HG03442 (cell line): ENCODE measurements around the gene MAGEB17.
"Not testable (repeated sequence)": the region's sequence is repeated elsewhere in the genome, so short reads cannot be mapped to it uniquely, and the experiment has no call there.

Experiments
- ATAC-seq: cut with Tn5 transposase; IDR thresholded peaks from one replicate; pipeline ENCODE4 v1.9.1; 2021; ENCODE audit warnings: mild to moderate bottlenecking, moderate library complexity; ENCODE audit not compliant: unreplicated experiment

Gene MAGEB17

GRCh38 chrX:16155581-16156096, 11.6 kb upstream of the MAGEB17 start:
- ATAC-seq = no peak

- ATAC-seq = no peak
Observed at GRCh38 chrX:16156692-16157331, 10.5 kb upstream of the MAGEB17 start.

GRCh38 chrX:16160729-16161128, 6.6 kb upstream of the MAGEB17 start:
- ATAC-seq = no peak

- not testable (repeated sequence) for ATAC-seq
Observed at GRCh38 chrX:16161173-16161572, 6.1 kb upstream of the MAGEB17 start.

- no peak for ATAC-seq
Observed at GRCh38 chrX:16162391-16162790, 4.9 kb upstream of the MAGEB17 start.

- ATAC-seq = no peak
Observed at GRCh38 chrX:16164748-16165147, 2.5 kb upstream of the MAGEB17 start.

GRCh38 chrX:16171039-16171438, 3.8 kb downstream of the MAGEB17 start:
- no peak for ATAC-seq

- no peak for ATAC-seq
Observed at GRCh38 chrX:16171944-16172343, 4.7 kb downstream of the MAGEB17 start.

GRCh38 chrX:16172391-16172790, 5.1 kb downstream of the MAGEB17 start:
- no peak for ATAC-seq

- ATAC-seq = no peak
Observed at GRCh38 chrX:16175329-16176061, 8.2 kb downstream of the MAGEB17 start.

- no peak for ATAC-seq
Observed at GRCh38 chrX:16177260-16177659, 10.0 kb downstream of the MAGEB17 start.

- not testable (repeated sequence) for ATAC-seq
Observed at GRCh38 chrX:16183843-16184242, 16.6 kb downstream of the MAGEB17 start.

GRCh38 chrX:16185725-16186136, 18.4 kb downstream of the MAGEB17 start:
- ATAC-seq = peak; percentile 95

- ATAC-seq = no peak
Observed at GRCh38 chrX:16186380-16187007, 19.2 kb downstream of the MAGEB17 start.

- no peak for ATAC-seq
Observed at GRCh38 chrX:16187024-16187760, 19.9 kb downstream of the MAGEB17 start.

GRCh38 chrX:16188687-16189086, 21.4 kb downstream of the MAGEB17 start:
- ATAC-seq = no peak

GRCh38 chrX:16191605-16192004, 24.3 kb downstream of the MAGEB17 start:
- no peak for ATAC-seq

- ATAC-seq = no peak
Observed at GRCh38 chrX:16196829-16197228, 29.5 kb downstream of the MAGEB17 start.

- no peak for ATAC-seq
Observed at GRCh38 chrX:16199343-16199742, 32.1 kb downstream of the MAGEB17 start.

- ATAC-seq = no peak
Observed at GRCh38 chrX:16202943-16203342, 35.7 kb downstream of the MAGEB17 start.

GRCh38 chrX:16204538-16204937, 37.3 kb downstream of the MAGEB17 start:
- ATAC-seq = no peak
